GM12878 (cell line): Measurements from ENCODE around the gene ACOT12. TPM values are rescaled to one million over a fixed set of nuclear protein-coding genes. Genes with fewer than 3 reads are reported as not detected.
A peak's percentile ranks its signal among the peaks of the same experiment; 100 is the strongest.

Source experiments
- ATAC-seq: fragments of 200-7000 bp; cut with Tn5 transposase; 3 replicates; pipeline ENCODE4 v1.9.1; 2020; ENCODE audit warnings: mild to moderate bottlenecking, moderate library complexity
- BruUV-seq: library from RNA; stranded (reverse); fragments of 400-500 nt; replicated peaks from 2 replicates; lab custom pipeline; 2021; lab: Mats Ljungman, UMichigan
- CTCF ChIA-PET: fragments of 300-600 bp; sonication (Branson Sonifier 250); formaldehyde crosslinking; extraction: SDS; loops from one replicate; lab custom pipeline; 2021; ENCODE audit warnings: inconsistent platforms; lab: Yijun Ruan, JAX
- POLR2A ChIA-PET: fragments of 350-600 bp; formaldehyde crosslinking; extraction: SDS; loops from one replicate; lab custom pipeline; 2021; ENCODE audit warnings: inconsistent platforms; lab: Charles Lee
- RAD21 ChIA-PET: fragments of 300-600 bp; sonication (Branson Sonifier 250); formaldehyde crosslinking; loops from one replicate; lab custom pipeline; 2023; ENCODE audit warnings: antibody characterized with exemption; ENCODE audit not compliant: unreplicated experiment; lab: Charles Lee
- SMC1A ChIA-PET: fragments of 300-600 bp; sonication (Branson Sonifier 250); formaldehyde crosslinking; loops from one replicate; lab custom pipeline; 2023; ENCODE audit not compliant: unreplicated experiment, uncharacterized antibody; lab: Charles Lee
- DNase-seq: peaks from one replicate; pipeline ENCODE4 v3.0.0-alpha.2; 2011; ENCODE audit warnings: low read depth, low spot score
- FAIRE-seq: peaks from 3 replicates; lab custom pipeline; 2011; peaks lifted over from hg19 to GRCh38; lab: Jason Lieb, UNC
- H2AFZ ChIP-seq: 2 replicates; pipeline ENCODE4 v1.6.0; 2011; ENCODE audit warnings: low read depth, low read length, control low read depth; ENCODE audit not compliant: control insufficient read depth
- H3K27ac ChIP-seq: 2 replicates; pipeline ENCODE4 v1.5.1; 2011; ENCODE audit warnings: control low read depth; ENCODE audit not compliant: control insufficient read depth, insufficient read depth
- H3K27me3 ChIP-seq, 2 experiments: replicated peaks in 1 of 2; 2 replicates each; pipeline versions ENCODE4 v1.6.0 to v1.6.1; 2011; ENCODE audit warnings: low read length in 1 of 2; ENCODE audit not compliant: control insufficient read depth in 2 of 2, insufficient read depth in 2 of 2
- H3K36me3 ChIP-seq, 2 experiments: 2 replicates each; pipeline ENCODE4 v1.5.1; 2011; ENCODE audit warnings: low read length in 1 of 2; ENCODE audit not compliant: control insufficient read depth in 2 of 2, insufficient read depth in 2 of 2
- H3K4me1 ChIP-seq: 2 replicates; pipeline ENCODE4 v1.6.1; 2011; ENCODE audit warnings: mild to moderate bottlenecking, low read length, moderate library complexity, mixed read lengths; ENCODE audit not compliant: control insufficient read depth, insufficient read depth
- H3K4me2 ChIP-seq: 2 replicates; pipeline ENCODE4 v1.6.0; 2011; ENCODE audit warnings: control low read depth; ENCODE audit not compliant: control insufficient read depth, insufficient read depth
- H3K4me3 ChIP-seq: fragments of 200-600 bp; sonication (generic); 2 replicates; pipeline ENCODE4 v1.5.1; 2016
- H3K79me2 ChIP-seq: 2 replicates; pipeline ENCODE4 v1.6.0; 2011; ENCODE audit warnings: low read length; ENCODE audit not compliant: control insufficient read depth, insufficient read depth
- H3K9ac ChIP-seq: 2 replicates; pipeline ENCODE4 v1.8.0; 2011; ENCODE audit warnings: low read length, control low read depth, mixed read lengths; ENCODE audit not compliant: control insufficient read depth, insufficient read depth
- H3K9me3 ChIP-seq: replicated peaks from 3 replicates; pipeline ENCODE4 v1.5.1; 2011; ENCODE audit warnings: mild to moderate bottlenecking, low read length; ENCODE audit not compliant: control insufficient read depth, insufficient read depth
- H4K20me1 ChIP-seq: 2 replicates; pipeline ENCODE4 v1.6.0; 2011; ENCODE audit not compliant: control insufficient read depth, insufficient read depth
- ASH2L ChIP-seq: fragments of 300-600, 200-600 bp; sonication (generic); IDR thresholded peaks from 2 replicates; pipeline ENCODE4 v1.6.1; 2017; ENCODE audit warnings: low read depth, mild to moderate bottlenecking, borderline replicate concordance
- FOS ChIP-seq: IDR thresholded peaks from 3 replicates; pipeline ENCODE4 v1.6.1; 2011; ENCODE audit warnings: borderline replicate concordance; ENCODE audit not compliant: insufficient read length; ENCODE audit errors: extremely low read depth
- KDM1A ChIP-seq: fragments of 200-600 bp; sonication (generic); IDR thresholded peaks from 2 replicates; pipeline ENCODE4 v1.6.1; 2016; ENCODE audit warnings: borderline replicate concordance
- MEF2B ChIP-seq: fragments of 450-650 bp; IDR thresholded peaks from 2 replicates; pipeline ENCODE4 v1.6.1; 2018; ENCODE audit warnings: mild to moderate bottlenecking, moderate library complexity; ENCODE audit not compliant: partially characterized antibody, poor library complexity, severe bottlenecking
- NFYA ChIP-seq: IDR thresholded peaks from 2 replicates; pipeline ENCODE4 v1.6.1; 2011; ENCODE audit warnings: low read depth, mild to moderate bottlenecking, low read length, improper control_type of control experiment, borderline replicate concordance
- PAX5 ChIP-seq: IDR thresholded peaks from 2 replicates; pipeline ENCODE4 v1.6.1; 2011; ENCODE audit warnings: low read depth, low read length, borderline replicate concordance
- SRF ChIP-seq, 2 experiments: IDR thresholded peaks; 2 replicates each; pipeline ENCODE4 v1.6.1; 2011; ENCODE audit warnings: low read depth in 2 of 2, low read length in 2 of 2, mild to moderate bottlenecking in 1 of 2, moderate library complexity in 1 of 2
- WRNIP1 ChIP-seq: IDR thresholded peaks from 2 replicates; pipeline ENCODE4 v1.6.1; 2011; ENCODE audit warnings: low read depth, low read length, improper control_type of control experiment, borderline replicate concordance
- YY1 ChIP-seq: IDR thresholded peaks from 2 replicates; pipeline ENCODE4 v1.6.1; 2011; ENCODE audit warnings: low read depth, mild to moderate bottlenecking, low read length
- ZBED1 ChIP-seq: IDR thresholded peaks from 2 replicates; pipeline ENCODE4 v1.6.1; 2016; ENCODE audit warnings: borderline replicate concordance
- ZNF274 ChIP-seq: IDR thresholded peaks from one replicate; pipeline ENCODE4 v1.8.0; 2011; ENCODE audit not compliant: insufficient read length, insufficient read depth
- ZSCAN29 ChIP-seq: fragments of 450-650 bp; IDR thresholded peaks from 2 replicates; pipeline ENCODE4 v1.6.1; 2017; ENCODE audit warnings: mild to moderate bottlenecking, moderate library complexity
- WGBS: methylation state at CpG from one replicate; pipeline ENCODE4 v1.1.6; 2016; ENCODE audit warnings: low lambda C conversion rate; ENCODE audit not compliant: insufficient replicate concordance, insufficient coverage; ENCODE audit errors: missing lambda C conversion rate; 5-methylcytosine and 5-hydroxymethylcytosine counted together
- in situ Hi-C: fragments of 300-500 bp; cut with MboI; formaldehyde crosslinking; loops from 9 replicates; pipeline ENCODE4 v1.14.3; 2018; ENCODE audit warnings: mixed read lengths
- intact Hi-C: fragments of 100-400 bp; cut with micrococcal nuclease; formaldehyde crosslinking; loops from one replicate; pipeline ENCODE4 v1.14.2; 2022; ENCODE audit not compliant: unreplicated experiment
- polyA plus RNA-seq, 11 experiments: library from polyadenylated mRNA; depleted of rRNA in 4 of 11; unstranded in 6 of 11; stranded (reverse) in 5 of 11; fragments of >200 nt; fragmentation: Nextera tagmentation in 4 of 11; fragmentation: Illumina TruSeq in 1 of 11; extraction: Ambion mirVana in 4 of 11; extraction: Trizol in 1 of 11; gene quantifications; 1 replicate in 1 of 11; 2 replicates in 10 of 11; pipeline versions ENCODE4 v1.2.1 to v1.2.3, GENCODE V29; 2011 to 2016; ENCODE audit warnings: inconsistent platforms in 2 of 11, missing spikeins in 2 of 11, low read depth in 1 of 11
- total RNA-seq, 4 experiments: library from RNA; depleted of rRNA in 3 of 4; stranded (reverse); fragments of >200 nt in 3 of 4; fragmentation: Illumina TruSeq in 1 of 4; extraction: Trizol in 1 of 4; gene quantifications; 2 replicates each; pipeline versions ENCODE4 v1.2.1 to v1.2.3, GENCODE V29; 2013 to 2021
- TF ChIP-seq, protein P1 (sequence below): fragments of 450-650 bp; IDR thresholded peaks from 2 replicates; pipeline ENCODE4 v1.6.1; 2018; ENCODE audit warnings: mild to moderate bottlenecking, low read depth, moderate library complexity; ENCODE audit not compliant: partially characterized antibody
- TF ChIP-seq, protein P2 (sequence below): fragments of 450-650 bp; IDR thresholded peaks from 2 replicates; pipeline ENCODE4 v1.6.1; 2018; ENCODE audit warnings: borderline replicate concordance, mild to moderate bottlenecking; ENCODE audit not compliant: partially characterized antibody

Gene ACOT12
- total and polyA plus RNA-seq, 10 of the 15 experiments (the other 5 are each of a cell fraction or from before 2014, with no cell fraction given) = 0.08 TPM; not detected in 9

DNA sequence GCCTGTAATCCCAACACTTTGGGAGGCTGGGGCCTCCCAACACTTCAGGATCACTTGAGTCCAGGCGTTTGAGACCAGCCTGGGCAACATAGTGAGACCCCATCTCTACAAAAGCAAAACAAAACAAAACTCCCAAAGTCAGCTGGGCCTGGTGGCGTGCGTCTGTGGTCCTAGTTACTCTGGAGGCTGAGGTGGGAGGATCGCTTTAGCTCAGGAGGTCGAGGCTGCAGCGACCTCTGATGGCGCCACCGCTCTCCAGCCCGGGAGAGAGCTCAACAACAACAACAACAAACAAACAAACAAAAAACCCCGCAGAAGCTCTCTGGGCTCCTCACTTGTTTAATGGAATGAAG is 528 bp downstream of the ACOT12 start:
- DNase-seq (no peak), ATAC-seq (no peak)
- Histone ChIP-seq H3K4me1 (no peaks in the 10 kb centered on the region), H3K36me3 (no peaks in the 10 kb centered on the region), H3K9ac (no peak overlapping the region), H2AFZ (no peak overlapping the region), H3K4me2 (peak overlapping the region; percentile 1; the same call in 1 of the 2 replicates), H4K20me1 (no peaks in the 10 kb centered on the region)
- in situ Hi-C loops = no loop called here
- ChIA-PET RAD21 (no interaction called here), CTCF (no interaction called here)
- BruUV-seq = no TSS peak
- 58% methylated on average over 10 of the region's 10 CpGs for WGBS
- TF ChIP-seq WRNIP1 = no peak
- TF ChIP-seq, protein P1, sequence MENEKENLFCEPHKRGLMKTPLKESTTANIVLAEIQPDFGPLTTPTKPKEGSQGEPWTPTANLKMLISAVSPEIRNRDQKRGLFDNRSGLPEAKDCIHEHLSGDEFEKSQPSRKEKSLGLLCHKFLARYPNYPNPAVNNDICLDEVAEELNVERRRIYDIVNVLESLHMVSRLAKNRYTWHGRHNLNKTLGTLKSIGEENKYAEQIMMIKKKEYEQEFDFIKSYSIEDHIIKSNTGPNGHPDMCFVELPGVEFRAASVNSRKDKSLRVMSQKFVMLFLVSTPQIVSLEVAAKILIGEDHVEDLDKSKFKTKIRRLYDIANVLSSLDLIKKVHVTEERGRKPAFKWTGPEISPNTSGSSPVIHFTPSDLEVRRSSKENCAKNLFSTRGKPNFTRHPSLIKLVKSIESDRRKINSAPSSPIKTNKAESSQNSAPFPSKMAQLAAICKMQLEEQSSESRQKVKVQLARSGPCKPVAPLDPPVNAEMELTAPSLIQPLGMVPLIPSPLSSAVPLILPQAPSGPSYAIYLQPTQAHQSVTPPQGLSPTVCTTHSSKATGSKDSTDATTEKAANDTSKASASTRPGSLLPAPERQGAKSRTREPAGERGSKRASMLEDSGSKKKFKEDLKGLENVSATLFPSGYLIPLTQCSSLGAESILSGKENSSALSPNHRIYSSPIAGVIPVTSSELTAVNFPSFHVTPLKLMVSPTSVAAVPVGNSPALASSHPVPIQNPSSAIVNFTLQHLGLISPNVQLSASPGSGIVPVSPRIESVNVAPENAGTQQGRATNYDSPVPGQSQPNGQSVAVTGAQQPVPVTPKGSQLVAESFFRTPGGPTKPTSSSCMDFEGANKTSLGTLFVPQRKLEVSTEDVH = no peak
- no peak for TF ChIP-seq KDM1A
- TF ChIP-seq SRF (IDR thresholded peaks at IDR 0.05; ENCODE audit: low read depth in 2 of 2, low read length in 2 of 2) = no peak
- TF ChIP-seq ZBED1 = no peak
- TF ChIP-seq PAX5 = no peak
- TF ChIP-seq YY1 = no peak
- TF ChIP-seq, protein P2, sequence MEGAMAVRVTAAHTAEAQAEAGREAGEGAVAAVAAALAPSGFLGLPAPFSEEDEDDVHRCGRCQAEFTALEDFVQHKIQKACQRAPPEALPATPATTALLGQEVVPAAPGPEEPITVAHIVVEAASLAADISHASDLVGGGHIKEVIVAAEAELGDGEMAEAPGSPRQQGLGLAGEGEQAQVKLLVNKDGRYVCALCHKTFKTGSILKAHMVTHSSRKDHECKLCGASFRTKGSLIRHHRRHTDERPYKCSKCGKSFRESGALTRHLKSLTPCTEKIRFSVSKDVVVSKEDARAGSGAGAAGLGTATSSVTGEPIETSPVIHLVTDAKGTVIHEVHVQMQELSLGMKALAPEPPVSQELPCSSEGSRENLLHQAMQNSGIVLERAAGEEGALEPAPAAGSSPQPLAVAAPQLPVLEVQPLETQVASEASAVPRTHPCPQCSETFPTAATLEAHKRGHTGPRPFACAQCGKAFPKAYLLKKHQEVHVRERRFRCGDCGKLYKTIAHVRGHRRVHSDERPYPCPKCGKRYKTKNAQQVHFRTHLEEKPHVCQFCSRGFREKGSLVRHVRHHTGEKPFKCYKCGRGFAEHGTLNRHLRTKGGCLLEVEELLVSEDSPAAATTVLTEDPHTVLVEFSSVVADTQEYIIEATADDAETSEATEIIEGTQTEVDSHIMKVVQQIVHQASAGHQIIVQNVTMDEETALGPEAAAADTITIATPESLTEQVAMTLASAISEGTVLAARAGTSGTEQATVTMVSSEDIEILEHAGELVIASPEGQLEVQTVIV = no peak
- no peak for TF ChIP-seq ASH2L
- no peak for TF ChIP-seq ZNF274
- no peak for TF ChIP-seq MEF2B
- no peak for TF ChIP-seq ZSCAN29
- TF ChIP-seq NFYA = no peak
- no peak for TF ChIP-seq FOS
- TF ChIP-seq, all 136 proteins: peak for 0
- intact Hi-C loops = no loop called here
- no peak overlapping the region for H3K27ac ChIP-seq
- no peak for FAIRE-seq
- H3K27me3 ChIP-seq = peaks cover 2% of the 10 kb centered on the region in 2 experiments; a peak in 3 of 4 replicates
- ChIA-PET POLR2A (no interaction called here), SMC1A (no interaction called here)
- no peaks in the 10 kb centered on the region for H3K79me2 ChIP-seq
- no peaks in the 10 kb centered on the region; the same call in 2 of the 3 replicates for H3K9me3 ChIP-seq
- H3K4me3 ChIP-seq = no peak overlapping the region
